Medulla oblongata (tissue), 1 donor: ENCODE results near the gene CLTB.

Experiments
- DNase-seq: peaks from one replicate; pipeline ENCODE4 v3.0.0-alpha.2; 2015; ENCODE audit errors: extremely low spot score

Gene CLTB

GRCh38 chr5:176352116-176352878, 64.0 kb downstream of the CLTB start:
- DNase-seq: no peak

- DNase-seq: no peak
Observed at GRCh38 chr5:176350416-176350815, 65.9 kb downstream of the CLTB start.

- no peak for DNase-seq
Observed at GRCh38 chr5:176342766-176343458, 73.4 kb downstream of the CLTB start.
